ENCODE data around the gene CPED1. TPM values are rescaled to one million over a fixed set of nuclear protein-coding genes. Genes with fewer than 3 reads are reported as not detected.

The CPED1 gene
- total RNA-seq, 2 donors from 2014 or later: 5.3 to 7.3 TPM

GRCh38 chr7:121344093-121344492 lies 355.6 kb downstream of the CPED1 start:
- TF ChIP-seq POLR2A (IDR thresholded peaks at IDR 0.05) (no peak), CTCF (IDR thresholded peaks at IDR 0.05) (no peak)
- no peaks in the 10 kb centered on the region for H3K36me3 ChIP-seq (replicated peaks in 1 of 2; ENCODE audit: insufficient read depth in 1 of 2, low read depth in 2 of 2)
- no peaks in the 10 kb centered on the region for H3K4me1 ChIP-seq
- no peak overlapping the region for H3K27ac ChIP-seq
- no peaks in the 10 kb centered on the region for H3K9me3 ChIP-seq
- H3K4me3 ChIP-seq: no peak overlapping the region
- no peak for ATAC-seq
- intact Hi-C loops (cut with DNase I): no loop called here
- DNase-seq: no peak
- H3K27me3 ChIP-seq: no peaks in the 10 kb centered on the region
- WGBS, 2 donors: 88 to 89% methylated on average over 2 of the region's 2 CpGs

GRCh38 chr7:121344497-121344896 lies 356.0 kb downstream of the CPED1 start:
- Histone ChIP-seq H3K4me3 (no peak overlapping the region), H3K36me3 (replicated peaks in 1 of 2; ENCODE audit: insufficient read depth in 1 of 2, low read depth in 2 of 2) (no peaks in the 10 kb centered on the region), H3K9me3 (no peaks in the 10 kb centered on the region), H3K27me3 (no peaks in the 10 kb centered on the region), H3K27ac (no peak overlapping the region), H3K4me1 (no peaks in the 10 kb centered on the region)
- DNase-seq (no peak), ATAC-seq (no peak)
- intact Hi-C loops (cut with DNase I): no loop called here
- 88 to 94% methylated on average over 1 of the region's 1 CpG for WGBS, 2 donors
- TF ChIP-seq CTCF (IDR thresholded peaks at IDR 0.05) (no peak), POLR2A (IDR thresholded peaks at IDR 0.05) (no peak)

Small RNA genes within 50 kb of the gene (small RNA-seq; reads per million reads assigned to genes)
- gene HMGN1P18 (not detected), gene RNA5SP240 (not detected), gene RNA5SP241 (not detected), gene RNU6-517P (not detected)

Other genes starting within 250 kb of the CPED1 start
- gene TSPAN12, start 130.6 kb upstream of the CPED1 start, total RNA-seq: 1 to 10 TPM; 6.9 to 9.9 TPM
- gene ING3, start 37.9 kb upstream of the CPED1 start, total RNA-seq: 1 to 10 TPM; 7.6 to 9.1 TPM

Measured in body of pancreas (tissue), 4 donors.